ENCODE data around the gene KIF21B.

DNA sequence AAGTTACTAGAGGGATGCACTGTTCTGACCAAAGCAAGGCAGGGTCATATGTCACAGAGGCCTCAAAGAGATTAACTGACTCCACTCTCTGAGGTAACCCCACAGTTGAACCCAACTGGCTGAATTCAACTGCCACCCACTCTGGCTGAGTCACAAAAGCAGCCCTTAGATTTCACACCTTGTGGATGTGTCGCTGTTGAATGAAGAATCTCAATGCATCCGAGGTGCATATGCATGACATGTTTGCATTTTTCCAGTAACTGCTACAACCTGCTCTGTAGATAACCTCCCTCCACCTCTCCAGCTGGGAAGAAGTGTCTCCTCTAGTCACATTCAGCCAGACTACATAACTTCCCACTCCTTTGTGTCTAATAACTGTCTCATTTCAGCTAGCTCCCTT, 27.9 kb upstream of the KIF21B start:
- no peak for TF ChIP-seq EZH2 (IDR thresholded peaks at IDR 0.05; ENCODE audit: insufficient read depth, poor library complexity, severe bottlenecking)
- TF ChIP-seq EZH2phosphoT487 (IDR thresholded peaks at IDR 0.05; ENCODE audit: insufficient read depth, low read depth), result no peak

All from GM23248 (cell line).